H9 (cell line): Measurements from ENCODE around the gene BEX3. TPM values are rescaled to one million over a fixed set of nuclear protein-coding genes. Genes with fewer than 3 reads are reported as not detected.
"Not testable (repeated sequence)": the region's sequence is repeated elsewhere in the genome, so short reads cannot be mapped to it uniquely, and the experiment has no call there.

Experiments
- DNase-seq: peaks from one replicate; pipeline ENCODE4 v3.0.0-alpha.2; 2017
- H2AFZ ChIP-seq: one replicate; pipeline ENCODE4 v1.6.1; 2013; ENCODE audit warnings: mild to moderate bottlenecking, low read length, control low read depth, moderate library complexity
- H2AK5ac ChIP-seq: 2 replicates; pipeline ENCODE4 v1.6.1; 2013; ENCODE audit warnings: low read length, control low read depth, mixed read lengths; ENCODE audit not compliant: insufficient read length
- H2BK120ac ChIP-seq: one replicate; pipeline ENCODE4 v1.6.1; 2013; ENCODE audit warnings: low read depth, mild to moderate bottlenecking, low read length, control low read depth, inconsistent platforms; ENCODE audit not compliant: poor library complexity, severe bottlenecking
- H2BK12ac ChIP-seq: 2 replicates; pipeline ENCODE4 v1.6.1; 2013; ENCODE audit warnings: low read length, control low read depth, mixed read lengths, low read depth; ENCODE audit not compliant: insufficient read length
- H2BK15ac ChIP-seq: 2 replicates; pipeline ENCODE4 v1.6.1; 2013; ENCODE audit warnings: low read depth, low read length, control low read depth
- H2BK20ac ChIP-seq: one replicate; pipeline ENCODE4 v1.6.1; 2013; ENCODE audit warnings: low read depth, mild to moderate bottlenecking, low read length, control low read depth, inconsistent platforms; ENCODE audit not compliant: poor library complexity, severe bottlenecking
- H2BK5ac ChIP-seq: 2 replicates; pipeline ENCODE4 v1.6.1; 2013; ENCODE audit warnings: low read length, control low read depth, mixed read lengths; ENCODE audit not compliant: insufficient read length
- H3K14ac ChIP-seq: 2 replicates; pipeline ENCODE4 v1.6.1; 2013; ENCODE audit warnings: low read length, control low read depth; ENCODE audit not compliant: insufficient read depth
- H3K18ac ChIP-seq: 2 replicates; pipeline ENCODE4 v1.6.1; 2013; ENCODE audit warnings: low read depth, mild to moderate bottlenecking, mixed read lengths, low read length, control low read depth; ENCODE audit not compliant: insufficient read length
- H3K23ac ChIP-seq: 2 replicates; pipeline ENCODE4 v1.6.1; 2013; ENCODE audit warnings: low read length, control low read depth, mixed read lengths, low read depth; ENCODE audit not compliant: insufficient read length
- H3K23me2 ChIP-seq: 2 replicates; pipeline ENCODE4 v1.6.1; 2013; ENCODE audit warnings: low read depth, mild to moderate bottlenecking, mixed read lengths, low read length, control low read depth; ENCODE audit not compliant: insufficient read length, poor library complexity, severe bottlenecking
- H3K27ac ChIP-seq: 2 replicates; pipeline ENCODE4 v1.5.1; 2013; ENCODE audit warnings: low read length, control low read depth, mixed read lengths, low read depth; ENCODE audit not compliant: insufficient read length
- H3K27me3 ChIP-seq: 2 replicates; pipeline ENCODE4 v1.6.1; 2013; ENCODE audit warnings: low read length, control low read depth, inconsistent platforms; ENCODE audit not compliant: insufficient read depth
- H3K4ac ChIP-seq: 2 replicates; pipeline ENCODE4 v1.6.1; 2013; ENCODE audit warnings: low read depth, mild to moderate bottlenecking, control low read depth, inconsistent platforms, low read length, moderate library complexity
- H3K4me1 ChIP-seq: 2 replicates; pipeline ENCODE4 v1.6.1; 2013; ENCODE audit warnings: low read length, control low read depth, inconsistent platforms; ENCODE audit not compliant: insufficient read depth
- H3K4me2 ChIP-seq: 2 replicates; pipeline ENCODE4 v1.6.1; 2013; ENCODE audit warnings: low read length, control low read depth, mixed read lengths; ENCODE audit not compliant: insufficient read length, insufficient read depth
- H3K56ac ChIP-seq: 2 replicates; pipeline ENCODE4 v1.6.1; 2013; ENCODE audit warnings: low read depth, mild to moderate bottlenecking, mixed read lengths, low read length, control low read depth; ENCODE audit not compliant: insufficient read length
- H3K79me1 ChIP-seq: 2 replicates; pipeline ENCODE4 v1.6.1; 2013; ENCODE audit warnings: low read depth, mild to moderate bottlenecking, moderate library complexity, low read length, control low read depth, inconsistent platforms; ENCODE audit not compliant: insufficient read depth, poor library complexity, severe bottlenecking
- H3K79me2 ChIP-seq: 2 replicates; pipeline ENCODE4 v1.6.1; 2013; ENCODE audit warnings: low read length, control low read depth, inconsistent platforms; ENCODE audit not compliant: insufficient read depth
- H3K9ac ChIP-seq: 2 replicates; pipeline ENCODE4 v1.6.1; 2013; ENCODE audit warnings: low read length, control low read depth, mixed read lengths; ENCODE audit not compliant: insufficient read length; ENCODE audit errors: extremely low read depth
- H3K9me3 ChIP-seq: one replicate; pipeline ENCODE4 v1.6.1; 2013; ENCODE audit warnings: low read depth, low read length, inconsistent platforms; ENCODE audit not compliant: control insufficient read depth
- H3T11ph ChIP-seq: one replicate; pipeline ENCODE4 v1.6.1; 2013; ENCODE audit warnings: mild to moderate bottlenecking, low read length, control low read depth, inconsistent platforms
- H4K20me1 ChIP-seq: one replicate; pipeline ENCODE4 v1.6.1; 2013; ENCODE audit not compliant: control insufficient read depth, insufficient read length, insufficient read depth
- H4K5ac ChIP-seq: 2 replicates; pipeline ENCODE4 v1.6.1; 2013; ENCODE audit warnings: low read depth, mild to moderate bottlenecking, mixed read lengths, low read length, control low read depth; ENCODE audit not compliant: insufficient read length
- H4K8ac ChIP-seq: replicated peaks from 2 replicates; pipeline ENCODE4 v1.6.1; 2013; ENCODE audit warnings: low read length, control low read depth, mixed read lengths, low read depth; ENCODE audit not compliant: insufficient read length
- H4K91ac ChIP-seq: 2 replicates; pipeline ENCODE4 v1.6.1; 2013; ENCODE audit warnings: low read depth, mild to moderate bottlenecking, moderate library complexity, mixed read lengths, low read length, control low read depth; ENCODE audit not compliant: insufficient read length
- H3K27ac Mint-ChIP-seq, 3 experiments: 2 replicates in 2 of 3; 3 replicates in 1 of 3; pipeline ENCODE4 v1.8.0; 2020 to 2021; ENCODE audit warnings: mixed read lengths in 3 of 3, mild to moderate bottlenecking in 1 of 3, moderate library complexity in 1 of 3
- H3K27me3 Mint-ChIP-seq: 2 replicates; pipeline ENCODE4 v1.8.0; 2021; ENCODE audit warnings: low read depth, mild to moderate bottlenecking, moderate library complexity, mixed read lengths
- H3K36me3 Mint-ChIP-seq, 3 experiments: 2 replicates in 2 of 3; 3 replicates in 1 of 3; pipeline ENCODE4 v1.8.0; 2020 to 2021; ENCODE audit warnings: low read depth in 3 of 3, mixed read lengths in 3 of 3; ENCODE audit not compliant: insufficient read depth in 1 of 3
- H3K4me1 Mint-ChIP-seq, 2 experiments: 2 replicates each; pipeline ENCODE4 v1.8.0; 2020; ENCODE audit warnings: mixed read lengths in 2 of 2
- H3K4me3 Mint-ChIP-seq, 2 experiments: 2 replicates in 1 of 2; 3 replicates in 1 of 2; pipeline ENCODE4 v1.8.0; 2020 to 2021; ENCODE audit warnings: mild to moderate bottlenecking in 2 of 2, mixed read lengths in 2 of 2, moderate library complexity in 1 of 2
- H3K9me3 Mint-ChIP-seq, 2 experiments: 2 replicates in 1 of 2; 3 replicates in 1 of 2; pipeline ENCODE4 v1.8.0; 2020; ENCODE audit warnings: mild to moderate bottlenecking in 2 of 2, mixed read lengths in 2 of 2, moderate library complexity in 1 of 2
- CTCF ChIP-seq: fragments of 200-600 bp; sonication (generic); conservative IDR thresholded peaks from 3 replicates; pipeline ENCODE4 v1.8.0; 2021; ENCODE audit warnings: antibody characterized with exemption, mild to moderate bottlenecking
- WGBS: extraction: QIAGEN DNeasy Blood & Tissue Kit; methylation state at CpG from one replicate; pipeline ENCODE4 v1.1.7; 2013; ENCODE audit warnings: missing lambda C conversion rate, low lambda C conversion rate, mixed read lengths; ENCODE audit not compliant: insufficient read length; ENCODE audit errors: extremely low coverage; 5-methylcytosine and 5-hydroxymethylcytosine counted together
- total RNA-seq: library from RNA; stranded (reverse); gene quantifications from 2 replicates; pipeline ENCODE4 v1.2.1, GENCODE V29; 2021

BEX3 gene
- total RNA-seq, 1 experiment from 2014 or later = 305 TPM

DNA sequence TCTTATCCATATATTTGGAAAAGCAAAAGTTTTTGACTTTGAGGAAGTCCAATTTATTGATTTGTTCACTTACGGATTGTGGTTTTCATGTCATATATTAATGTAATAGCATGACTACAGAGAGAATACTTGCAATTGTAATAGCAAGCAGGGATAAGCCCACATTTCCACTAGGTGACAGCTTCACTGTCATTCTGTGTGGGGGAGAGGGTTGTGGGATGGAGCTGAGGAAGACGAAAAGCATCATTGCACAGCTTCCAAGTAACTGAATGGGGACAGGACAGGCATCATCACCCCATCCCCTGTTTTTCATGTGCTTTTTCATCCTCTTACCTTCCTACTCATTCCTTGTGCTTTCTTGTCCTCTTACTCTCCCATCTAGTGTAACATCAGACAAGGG, 31.4 kb downstream of the BEX3 start:
- Histone ChIP-seq H2BK20ac (no peak overlapping the region), H3K14ac (no peak overlapping the region), H2AFZ (no peak overlapping the region), H3K79me1 (no peaks in the 10 kb centered on the region), H4K5ac (no peak overlapping the region), H3K4ac (no peak overlapping the region), H3K18ac (no peak overlapping the region), H4K20me1 (peaks cover 3% of the 10 kb centered on the region), H3T11ph (no peak overlapping the region), H3K27me3 (no peaks in the 10 kb centered on the region), H3K56ac (no peak overlapping the region), H3K23me2 (no peaks in the 10 kb centered on the region), H4K8ac (no peak overlapping the region), H3K9me3 (peaks cover 3% of the 10 kb centered on the region), H2BK15ac (0 out of 2 replicates have a peak overlapping the region, but pooled peaks have one; percentile 65), H3K4me1 (no peaks in the 10 kb centered on the region), H2AK5ac (no peak overlapping the region), H3K23ac (no peak overlapping the region), H3K79me2 (no peaks in the 10 kb centered on the region), H3K27ac (no peak overlapping the region), H2BK5ac (no peak overlapping the region), H4K91ac (no peak overlapping the region), H2BK12ac (no peak overlapping the region), H2BK120ac (no peak overlapping the region), H3K9ac (no peak overlapping the region), H3K4me2 (no peak overlapping the region)
- H3K27me3 Mint-ChIP-seq = peaks cover 1% of the 10 kb centered on the region
- no CpG with 5 or more reads among the region's 2 CpGs for WGBS
- peaks cover 4 to 9% of the 10 kb centered on the region in 2 experiments for H3K4me1 Mint-ChIP-seq
- no peak overlapping the region for H3K4me3 Mint-ChIP-seq
- H3K36me3 Mint-ChIP-seq = peaks cover 8 to 22% (median 20%) of the 10 kb centered on the region in 3 experiments; a peak in 6 of 7 replicates
- no peak overlapping the region for H3K27ac Mint-ChIP-seq
- TF ChIP-seq CTCF = no peak
- DNase-seq = no peak
- peaks cover 3 to 55% of the 10 kb centered on the region in 2 experiments for H3K9me3 Mint-ChIP-seq

DNA sequence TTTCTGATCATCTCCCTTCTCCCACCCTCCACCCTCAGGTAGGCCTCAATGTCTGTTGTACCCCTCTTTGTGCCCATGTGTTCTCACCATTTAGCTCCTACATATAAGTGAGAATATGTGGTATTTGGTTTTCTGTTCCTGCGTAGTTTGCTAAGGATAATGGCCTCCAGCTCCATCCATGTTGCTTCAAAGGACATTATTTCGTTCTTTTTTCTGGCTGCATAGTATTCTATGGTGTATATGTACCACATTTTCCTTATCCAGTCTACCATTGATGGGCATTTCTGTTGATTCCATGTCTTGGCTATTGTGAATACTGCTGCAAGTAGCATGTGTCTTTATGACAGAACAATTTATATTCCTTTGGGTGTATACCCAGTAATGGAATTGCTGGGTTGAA, 35.4 kb downstream of the BEX3 start:
- H2BK120ac ChIP-seq, H3K9ac ChIP-seq, H4K8ac ChIP-seq, H3K27ac ChIP-seq, H4K5ac ChIP-seq, H3K18ac ChIP-seq, H3K9me3 ChIP-seq, H2BK5ac ChIP-seq, H2BK12ac ChIP-seq, H3T11ph ChIP-seq, H2AK5ac ChIP-seq, H3K56ac ChIP-seq, H3K4me1 ChIP-seq, H3K27ac Mint-ChIP-seq, H3K4me1 Mint-ChIP-seq, DNase-seq, H3K4me2 ChIP-seq, H3K23ac ChIP-seq, H2AFZ ChIP-seq, H2BK20ac ChIP-seq, H3K79me1 ChIP-seq, H3K27me3 Mint-ChIP-seq, H4K20me1 ChIP-seq, H3K79me2 ChIP-seq, H3K23me2 ChIP-seq, H4K91ac ChIP-seq, H3K27me3 ChIP-seq, H2BK15ac ChIP-seq, H3K4ac ChIP-seq, H3K4me3 Mint-ChIP-seq, H3K14ac ChIP-seq: not testable (repeated sequence)
- Mint-ChIP-seq H3K9me3 (peaks cover 3 to 43% of the 10 kb centered on the region in 2 experiments), H3K36me3 (peaks cover 8 to 25% (median 20%) of the 10 kb centered on the region in 3 experiments; a peak in 6 of 7 replicates)
- WGBS = no CpG with 5 or more reads among the region's 2 CpGs
